SU-DHL-6 (cell line): ENCODE measurements around the gene PFDN1.
"Not testable (repeated sequence)": the region's sequence is repeated elsewhere in the genome, so short reads cannot be mapped to it uniquely, and the experiment has no call there.

Source experiments
- H2AFZ ChIP-seq: fragments of 200-600 bp; sonication (generic); 2 replicates; pipeline ENCODE4 v1.6.1; 2014; ENCODE audit warnings: low read depth, mild to moderate bottlenecking, moderate library complexity, mixed read lengths, antibody characterized with exemption, low read length; ENCODE audit not compliant: severe bottlenecking
- H3F3A ChIP-seq: fragments of 200-600 bp; shearing (Covaris generic); 2 replicates; pipeline ENCODE4 v1.6.0; 2016; ENCODE audit warnings: antibody characterized with exemption, mild to moderate bottlenecking; ENCODE audit not compliant: insufficient read depth
- H3K27ac ChIP-seq: fragments of 200-600 bp; sonication (generic); 2 replicates; pipeline ENCODE4 v1.5.1; 2016; ENCODE audit warnings: low read depth, mild to moderate bottlenecking, low read length, moderate library complexity, mixed read lengths
- H3K27me3 ChIP-seq: fragments of 200-600 bp; sonication (generic), shearing (Covaris generic); 2 replicates; pipeline ENCODE4 v1.6.0; 2014; ENCODE audit warnings: mild to moderate bottlenecking, low read length
- H3K36me3 ChIP-seq: fragments of 200-600 bp; sonication (generic); 2 replicates; pipeline ENCODE4 v1.6.1; 2014; ENCODE audit warnings: mild to moderate bottlenecking, low read length, mixed read lengths
- H3K4me2 ChIP-seq: fragments of 300-600, 200-600 bp; shearing (Covaris generic), sonication (generic); 2 replicates; pipeline ENCODE4 v1.6.0; 2014; ENCODE audit warnings: low read length, low read depth, mild to moderate bottlenecking; ENCODE audit not compliant: poor library complexity, severe bottlenecking
- H3K4me3 ChIP-seq: fragments of 200-600 bp; sonication (generic); 2 replicates; pipeline ENCODE4 v1.5.1; 2014; ENCODE audit warnings: antibody characterized with exemption, low read length, mild to moderate bottlenecking, mixed read lengths; ENCODE audit not compliant: insufficient read depth, poor library complexity, severe bottlenecking
- H3K79me2 ChIP-seq: fragments of 200-600 bp; sonication (generic); 2 replicates; pipeline ENCODE4 v1.6.1; 2014; ENCODE audit warnings: mild to moderate bottlenecking, low read length, moderate library complexity; ENCODE audit not compliant: insufficient read depth
- H3K9ac ChIP-seq: fragments of 200-600 bp; sonication (generic); 2 replicates; pipeline ENCODE4 v1.7.0; 2014; ENCODE audit warnings: mild to moderate bottlenecking, low read length
- H3K9me2 ChIP-seq: fragments of 200-600 bp; sonication (generic); replicated peaks from 2 replicates; pipeline ENCODE4 v1.6.1; 2014; ENCODE audit warnings: low read length; ENCODE audit not compliant: insufficient read depth
- H3K9me3 ChIP-seq: fragments of 200-600 bp; sonication (generic); 2 replicates; pipeline ENCODE4 v1.6.1; 2014; ENCODE audit warnings: low read length, mixed read lengths; ENCODE audit not compliant: insufficient read depth
- H4K20me1 ChIP-seq: fragments of 200-600 bp; sonication (generic); 2 replicates; pipeline ENCODE4 v1.6.1; 2014; ENCODE audit warnings: low read depth, mild to moderate bottlenecking, antibody characterized with exemption, low read length, moderate library complexity, mixed read lengths
- EZH2phosphoT487 ChIP-seq: fragments of 200-600 bp; sonication (generic), shearing (Covaris generic); conservative IDR thresholded peaks from 2 replicates; pipeline ENCODE4 v1.6.1; 2018; ENCODE audit warnings: mild to moderate bottlenecking, antibody characterized with exemption, low read length, moderate library complexity, mixed read lengths
- TF ChIP-seq, protein P1 (sequence below): fragments of 200-600 bp; sonication (generic); IDR thresholded peaks from one replicate; pipeline ENCODE4 v1.5.1; 2017; ENCODE audit warnings: antibody characterized with exemption, mild to moderate bottlenecking, low read length, moderate library complexity; ENCODE audit not compliant: insufficient read depth, poor library complexity, severe bottlenecking

PFDN1 gene

DNA sequence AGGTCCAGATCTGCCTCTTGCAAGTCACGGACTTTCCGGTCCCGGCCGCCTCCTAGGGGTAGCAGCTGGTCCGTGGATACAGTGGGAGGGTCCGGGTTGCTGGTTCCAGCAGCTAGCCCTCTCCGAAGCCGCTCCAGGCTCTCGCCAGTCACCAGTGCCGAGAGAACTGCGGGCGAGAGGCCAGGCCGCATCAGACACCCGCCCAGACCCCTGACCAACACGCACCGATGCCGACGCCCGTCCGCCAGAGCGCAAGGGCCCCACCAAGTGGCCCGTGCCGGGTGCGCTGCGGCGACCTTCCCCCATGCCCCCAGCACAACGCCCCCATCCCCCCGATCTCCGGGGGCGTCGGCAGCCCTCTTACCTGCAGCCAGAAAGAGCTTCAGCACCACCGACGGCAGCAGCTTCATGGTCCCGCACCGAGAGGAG, 43.0 kb upstream of the PFDN1 start:
- Histone ChIP-seq H3K79me2 (no peaks in the 10 kb centered on the region), H2AFZ (peak overlapping the region; percentile 88), H3K27ac (no peak overlapping the region)

DNA sequence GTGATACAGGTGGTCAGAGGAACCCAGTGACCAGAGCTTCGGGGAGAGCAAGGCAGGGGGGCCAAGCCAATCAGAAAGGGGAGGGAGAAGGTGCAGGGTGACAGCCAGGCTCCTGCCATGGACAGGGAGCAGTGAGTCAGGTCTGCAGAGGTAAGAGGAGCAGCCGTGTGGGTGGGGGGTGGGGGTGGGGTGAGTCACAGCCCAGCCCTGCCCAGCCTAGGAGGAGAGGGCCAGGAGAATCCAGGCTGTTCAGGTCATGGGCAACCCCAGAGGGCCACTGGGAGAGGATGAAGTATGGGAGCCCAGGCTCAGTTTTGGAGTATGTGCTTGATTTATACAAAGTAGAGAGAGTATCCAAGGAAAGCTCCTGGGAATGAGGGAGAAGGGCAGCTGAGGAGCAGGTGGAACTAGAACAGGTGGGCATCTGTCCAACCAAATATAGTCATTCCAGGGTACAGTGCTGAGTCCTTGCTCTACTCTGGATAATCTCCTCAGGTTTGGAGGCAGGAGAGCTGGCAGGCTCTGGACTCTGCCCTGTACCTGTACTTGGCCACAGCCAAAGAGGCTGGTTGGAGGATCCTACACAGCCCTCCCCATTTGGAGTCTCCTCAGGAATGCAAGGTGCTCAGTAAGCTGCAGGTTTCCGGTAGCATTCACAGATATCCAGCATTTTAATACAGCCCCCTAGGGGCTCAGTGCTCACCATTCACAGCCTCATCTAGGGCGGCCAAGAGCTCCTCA, 42.0 kb upstream of the PFDN1 start:
- Histone ChIP-seq H3K27ac (no peak overlapping the region), H3F3A (no peaks in the 10 kb centered on the region), H3K9ac (no peak overlapping the region)

More for the DNA sequence above, 43.0 kb upstream of the PFDN1 start:
- no peaks in the 10 kb centered on the region for H3F3A ChIP-seq
- peak overlapping the region; percentile 34 for H3K4me3 ChIP-seq
- TF ChIP-seq EZH2phosphoT487, result no peak
- TF ChIP-seq, protein P1, sequence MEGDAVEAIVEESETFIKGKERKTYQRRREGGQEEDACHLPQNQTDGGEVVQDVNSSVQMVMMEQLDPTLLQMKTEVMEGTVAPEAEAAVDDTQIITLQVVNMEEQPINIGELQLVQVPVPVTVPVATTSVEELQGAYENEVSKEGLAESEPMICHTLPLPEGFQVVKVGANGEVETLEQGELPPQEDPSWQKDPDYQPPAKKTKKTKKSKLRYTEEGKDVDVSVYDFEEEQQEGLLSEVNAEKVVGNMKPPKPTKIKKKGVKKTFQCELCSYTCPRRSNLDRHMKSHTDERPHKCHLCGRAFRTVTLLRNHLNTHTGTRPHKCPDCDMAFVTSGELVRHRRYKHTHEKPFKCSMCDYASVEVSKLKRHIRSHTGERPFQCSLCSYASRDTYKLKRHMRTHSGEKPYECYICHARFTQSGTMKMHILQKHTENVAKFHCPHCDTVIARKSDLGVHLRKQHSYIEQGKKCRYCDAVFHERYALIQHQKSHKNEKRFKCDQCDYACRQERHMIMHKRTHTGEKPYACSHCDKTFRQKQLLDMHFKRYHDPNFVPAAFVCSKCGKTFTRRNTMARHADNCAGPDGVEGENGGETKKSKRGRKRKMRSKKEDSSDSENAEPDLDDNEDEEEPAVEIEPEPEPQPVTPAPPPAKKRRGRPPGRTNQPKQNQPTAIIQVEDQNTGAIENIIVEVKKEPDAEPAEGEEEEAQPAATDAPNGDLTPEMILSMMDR, result no peak
- no peaks in the 10 kb centered on the region for H3K9me3 ChIP-seq
- peak overlapping the region; percentile 34; the same call in 1 of the 2 replicates for H3K9ac ChIP-seq
- peak overlapping the region; percentile 77 for H3K4me2 ChIP-seq
- no peaks in the 10 kb centered on the region for H3K36me3 ChIP-seq
- no peaks in the 10 kb centered on the region for H3K9me2 ChIP-seq
- H3K27me3 ChIP-seq, result no peaks in the 10 kb centered on the region
- no peaks in the 10 kb centered on the region for H4K20me1 ChIP-seq

DNA sequence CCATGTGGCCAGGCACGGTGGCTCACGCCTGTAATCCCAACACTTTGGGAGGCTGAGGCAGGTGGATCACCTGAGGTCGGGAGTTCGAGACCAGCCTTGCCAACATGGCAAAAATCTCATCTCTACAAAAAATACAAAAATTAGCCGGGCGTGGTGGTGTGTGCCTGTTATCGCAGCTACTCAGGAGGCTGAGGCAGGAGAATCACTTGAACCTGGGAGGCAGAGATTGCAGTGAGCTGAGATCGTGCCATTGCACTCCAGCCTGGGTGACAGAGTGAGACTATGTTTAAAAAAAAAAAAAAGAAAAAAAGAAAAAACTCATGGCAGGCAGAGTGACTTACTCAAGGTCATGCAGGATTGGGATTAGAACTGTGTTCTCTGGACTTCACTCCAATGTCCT, 40.9 kb upstream of the PFDN1 start:
- not testable (repeated sequence) for H3K4me3 ChIP-seq, H4K20me1 ChIP-seq, H3K27ac ChIP-seq, H3K9me3 ChIP-seq, H3K9ac ChIP-seq, H3K36me3 ChIP-seq, H3K27me3 ChIP-seq, H3K4me2 ChIP-seq, H3F3A ChIP-seq, H3K79me2 ChIP-seq, H2AFZ ChIP-seq, H3K9me2 ChIP-seq

More for the DNA sequence above, 42.0 kb upstream of the PFDN1 start:
- Histone ChIP-seq H3K79me2 (no peaks in the 10 kb centered on the region), H4K20me1 (no peaks in the 10 kb centered on the region), H2AFZ (no peak overlapping the region), H3K4me2 (no peak overlapping the region), H3K4me3 (no peak overlapping the region), H3K36me3 (no peaks in the 10 kb centered on the region), H3K9me2 (no peaks in the 10 kb centered on the region), H3K27me3 (no peaks in the 10 kb centered on the region), H3K9me3 (no peaks in the 10 kb centered on the region)
- no peak for TF ChIP-seq EZH2phosphoT487
- TF ChIP-seq, protein P1, result no peak

DNA sequence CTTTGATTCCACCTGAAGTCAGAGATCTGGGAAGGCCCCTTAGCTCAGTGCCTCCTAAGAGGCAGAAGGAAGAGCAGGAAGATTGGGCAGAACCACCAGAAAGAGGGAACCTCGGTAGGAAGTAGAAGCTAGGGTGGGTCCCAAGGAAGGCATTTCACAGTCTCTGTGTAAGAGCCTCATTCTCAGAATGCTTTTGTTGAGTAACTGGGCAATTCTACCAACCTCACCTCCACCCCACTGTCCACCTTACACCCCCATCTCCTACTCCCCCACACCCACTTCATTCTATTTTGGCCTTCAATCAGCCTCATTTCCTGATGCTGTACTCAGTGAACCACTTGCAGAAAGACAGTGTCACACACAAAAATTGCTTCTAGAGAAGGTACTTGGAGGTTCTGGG, 40.0 kb upstream of the PFDN1 start:
- H4K20me1 ChIP-seq, result no peaks in the 10 kb centered on the region
- no peak overlapping the region for H3K4me3 ChIP-seq
- H3K27ac ChIP-seq, result no peak overlapping the region
- no peaks in the 10 kb centered on the region for H3K27me3 ChIP-seq
- H3K9me2 ChIP-seq, result no peaks in the 10 kb centered on the region
- H3K79me2 ChIP-seq, result no peaks in the 10 kb centered on the region
- no peaks in the 10 kb centered on the region for H3K36me3 ChIP-seq
- no peak overlapping the region for H2AFZ ChIP-seq
- H3K4me2 ChIP-seq, result no peak overlapping the region
- no peaks in the 10 kb centered on the region for H3K9me3 ChIP-seq
- no peaks in the 10 kb centered on the region for H3F3A ChIP-seq
- H3K9ac ChIP-seq, result no peak overlapping the region
- TF ChIP-seq, protein P1, result no peak
- no peak for TF ChIP-seq EZH2phosphoT487
